Body of pancreas (tissue), 4 donors: Measurements from ENCODE around the gene CCNI2. TPM values are rescaled to one million over a fixed set of nuclear protein-coding genes. Genes with fewer than 3 reads are reported as not detected.

Experiments
- ATAC-seq: fragments of 150-250 bp; one replicate; pipeline ENCODE4 v1.9.1; 2016
- DNase-seq, 4 donors: peaks; one replicate each; pipeline ENCODE4 v3.0.0-alpha.2; 2019
- H3K27ac ChIP-seq, 4 donors: fragments of 200-600 bp; sonication (generic); 1 replicate in 3 of 4; 2 replicates in 1 of 4; pipeline versions ENCODE4 v1.5.1 to v1.6.1; 2016 to 2019; ENCODE audit warnings: mild to moderate bottlenecking in 1 of 4, mixed read lengths in 1 of 4, moderate library complexity in 1 of 4
- H3K27me3 ChIP-seq, 2 donors: fragments of 200-600 bp; sonication (generic); one replicate each; pipeline ENCODE4 v1.6.0; 2016; ENCODE audit warnings: mild to moderate bottlenecking in 1 of 2
- H3K36me3 ChIP-seq, 2 donors: fragments of 200-600 bp; sonication (generic); replicated peaks in 1 of 2; 2 replicates each; pipeline ENCODE4 v1.5.1; 2016; ENCODE audit warnings: low read depth in 2 of 2; ENCODE audit not compliant: insufficient read depth in 1 of 2
- H3K4me1 ChIP-seq: fragments of 200-600 bp; sonication (generic); one replicate; pipeline ENCODE4 v1.6.0; 2016
- H3K4me3 ChIP-seq, 2 donors: fragments of 200-600 bp; sonication (generic); 1 replicate in 1 of 2; 2 replicates in 1 of 2; pipeline ENCODE4 v1.5.1; 2016 to 2019
- H3K9me3 ChIP-seq, 3 donors: fragments of 200-600 bp; sonication (generic); 1 replicate in 2 of 3; 2 replicates in 1 of 3; pipeline ENCODE4 v1.5.1; 2016
- POLR2A ChIP-seq, 3 donors: fragments of 450-650 bp; IDR thresholded peaks; one replicate each; pipeline ENCODE4 v1.6.1; 2016; ENCODE audit warnings: antibody characterized with exemption in 3 of 3, mild to moderate bottlenecking in 2 of 3
- WGBS, 2 donors: methylation state at CpG; one replicate each; pipeline ENCODE4 v1.1.5; 2017; 5-methylcytosine and 5-hydroxymethylcytosine counted together
- intact Hi-C: fragments of 100-400 bp; cut with DNase I; formaldehyde crosslinking; loops from one replicate; pipeline ENCODE4 v1.15.1; 2023
- total RNA-seq, 2 donors: library from RNA; depleted of rRNA; stranded (reverse); fragments of >200 nt; gene quantifications; one replicate each; pipeline ENCODE4 v1.1.0, GENCODE V29; 2016
- TF ChIP-seq, protein P1 (sequence below), 7 experiments: fragments of 450-650 bp in 4 of 7; fragments of 200-600 bp in 3 of 7; sonication (generic) in 3 of 7; IDR thresholded peaks; one replicate each; pipeline ENCODE4 v1.5.1; 2016 to 2019; ENCODE audit warnings: antibody characterized with exemption in 7 of 7

Gene CCNI2
- total RNA-seq, 2 donors from 2014 or later = 0.99 to 1.6 TPM

DNA sequence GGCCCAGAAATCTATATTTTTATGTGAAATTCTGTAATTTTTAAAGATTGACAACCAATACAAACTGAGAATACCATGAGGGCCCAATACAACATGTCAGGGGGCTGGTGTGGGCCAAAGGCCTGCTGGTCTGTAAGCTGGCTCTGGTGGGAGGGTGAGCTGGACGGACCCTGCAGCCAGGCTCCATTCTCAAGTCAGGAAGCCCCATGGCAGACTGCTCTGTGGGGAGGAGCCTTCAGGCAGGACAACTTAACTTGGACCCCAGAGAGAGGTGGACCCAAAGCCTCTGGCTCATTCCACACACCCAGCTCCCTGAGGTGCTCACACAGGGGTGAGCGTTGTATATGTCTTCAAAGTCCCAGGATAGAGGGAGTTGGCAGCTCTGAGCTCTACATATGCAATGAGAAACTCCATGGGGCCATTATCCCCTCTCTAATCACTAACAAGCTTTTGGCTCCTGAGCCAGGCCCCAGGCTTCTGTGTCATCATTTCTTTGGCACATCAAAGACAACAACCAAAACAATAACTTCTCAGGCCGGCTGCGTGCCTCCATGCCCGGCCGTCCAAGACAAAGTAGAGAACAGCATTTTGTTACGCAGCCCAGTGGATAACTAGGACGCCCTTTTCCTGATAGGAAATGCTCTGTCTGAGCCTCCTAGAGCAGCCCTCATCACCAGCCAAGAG, 23.4 kb downstream of the CCNI2 start:
- Histone ChIP-seq H3K27ac (peak overlapping the region in 2 of 4 donors; percentile 39 to 48), H3K4me3 (no peak overlapping the region), H3K9me3 (no peaks in the 10 kb centered on the region), H3K27me3 (no peaks in the 10 kb centered on the region), H3K36me3 (no peaks in the 10 kb centered on the region), H3K4me1 (peaks cover 40% of the 10 kb centered on the region)
- WGBS, 2 donors = 88 to 92% methylated on average over 7 to 8 of the region's 8 CpGs
- TF ChIP-seq, protein P1, sequence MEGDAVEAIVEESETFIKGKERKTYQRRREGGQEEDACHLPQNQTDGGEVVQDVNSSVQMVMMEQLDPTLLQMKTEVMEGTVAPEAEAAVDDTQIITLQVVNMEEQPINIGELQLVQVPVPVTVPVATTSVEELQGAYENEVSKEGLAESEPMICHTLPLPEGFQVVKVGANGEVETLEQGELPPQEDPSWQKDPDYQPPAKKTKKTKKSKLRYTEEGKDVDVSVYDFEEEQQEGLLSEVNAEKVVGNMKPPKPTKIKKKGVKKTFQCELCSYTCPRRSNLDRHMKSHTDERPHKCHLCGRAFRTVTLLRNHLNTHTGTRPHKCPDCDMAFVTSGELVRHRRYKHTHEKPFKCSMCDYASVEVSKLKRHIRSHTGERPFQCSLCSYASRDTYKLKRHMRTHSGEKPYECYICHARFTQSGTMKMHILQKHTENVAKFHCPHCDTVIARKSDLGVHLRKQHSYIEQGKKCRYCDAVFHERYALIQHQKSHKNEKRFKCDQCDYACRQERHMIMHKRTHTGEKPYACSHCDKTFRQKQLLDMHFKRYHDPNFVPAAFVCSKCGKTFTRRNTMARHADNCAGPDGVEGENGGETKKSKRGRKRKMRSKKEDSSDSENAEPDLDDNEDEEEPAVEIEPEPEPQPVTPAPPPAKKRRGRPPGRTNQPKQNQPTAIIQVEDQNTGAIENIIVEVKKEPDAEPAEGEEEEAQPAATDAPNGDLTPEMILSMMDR (IDR thresholded peaks at IDR 0.05) = no peak
- no peak for TF ChIP-seq POLR2A (IDR thresholded peaks at IDR 0.05)
- no peak for ATAC-seq
- DNase-seq = no peak
- intact Hi-C loops = no loop called here

DNA sequence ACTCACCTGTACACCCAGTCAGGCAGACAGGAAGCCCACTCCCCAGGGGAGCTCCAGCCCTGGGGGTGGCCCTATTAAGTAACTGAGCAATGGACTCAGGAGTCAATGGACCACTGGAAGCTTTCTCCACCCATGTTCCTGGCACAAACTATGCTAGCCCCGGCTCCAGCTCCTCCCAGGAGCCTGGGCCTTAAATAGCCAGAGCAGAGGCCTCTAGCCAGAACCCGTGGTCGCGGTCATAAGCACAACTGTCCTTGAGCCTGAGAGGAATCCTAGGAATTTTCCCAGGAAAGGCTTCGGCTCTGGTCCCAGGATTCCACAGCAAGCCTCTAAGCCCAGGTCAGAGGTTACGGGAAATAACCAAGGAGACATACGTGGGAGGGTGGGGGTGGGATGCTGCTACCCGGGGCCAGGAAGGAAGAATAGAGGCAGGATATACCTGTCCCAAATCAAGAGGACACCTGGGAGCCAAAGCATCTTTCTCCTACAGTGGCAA, 24.3 kb downstream of the CCNI2 start:
- intact Hi-C loops = no loop called here
- DNase-seq (peak in 3 of 4 donors; percentile 37 to 59 (median 59)), ATAC-seq (peak; percentile 34)
- Histone ChIP-seq H3K27me3 (no peaks in the 10 kb centered on the region), H3K9me3 (no peaks in the 10 kb centered on the region), H3K27ac (peak overlapping the region in 3 of 4 donors; percentile 4 to 48 (median 39)), H3K36me3 (no peaks in the 10 kb centered on the region), H3K4me1 (peaks cover 49% of the 10 kb centered on the region), H3K4me3 (no peak overlapping the region)
- TF ChIP-seq POLR2A (IDR thresholded peaks at IDR 0.05) = no peak
- TF ChIP-seq, protein P1 (IDR thresholded peaks at IDR 0.05) = no peak
- WGBS, 2 donors = 35 to 50% methylated on average over 8 of the region's 8 CpGs

DNA sequence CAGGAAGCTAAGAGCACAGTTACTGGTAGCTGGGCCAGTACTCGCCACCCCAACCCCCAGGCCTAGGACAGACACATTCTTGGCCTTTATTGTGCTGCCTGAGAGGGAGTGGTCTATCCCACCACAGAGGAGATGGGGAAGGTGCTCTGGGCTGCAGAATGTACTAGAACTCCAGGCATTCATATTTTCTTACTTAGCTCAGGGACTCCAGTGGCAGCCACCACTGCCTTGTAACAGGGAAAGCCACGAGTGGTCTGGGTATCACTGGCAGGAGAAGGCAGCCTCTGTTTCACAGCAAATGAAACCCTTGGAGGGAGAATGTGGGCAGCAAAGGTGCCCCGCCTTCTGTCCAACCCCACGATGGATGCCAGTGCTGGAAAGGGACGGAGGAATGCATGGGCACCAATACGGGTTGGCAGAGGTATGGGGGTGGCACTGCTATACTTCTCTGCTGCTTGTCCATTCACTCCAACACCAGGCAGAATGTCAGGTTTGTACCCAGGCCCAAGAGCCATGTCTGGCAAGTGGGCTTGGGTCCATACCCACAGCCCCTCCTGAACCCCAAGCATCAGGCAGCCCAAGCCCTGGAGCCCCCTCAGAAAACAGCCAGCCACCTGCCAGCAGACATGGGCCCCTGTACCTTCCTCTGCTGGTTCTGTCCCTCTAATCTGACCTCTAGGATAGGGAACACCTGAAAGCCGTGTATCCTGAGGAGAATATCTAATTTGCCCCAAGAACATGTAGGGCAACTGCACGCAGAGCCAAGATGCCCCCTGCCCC, 25.3 kb downstream of the CCNI2 start:
- Histone ChIP-seq H3K36me3 (no peaks in the 10 kb centered on the region), H3K9me3 (no peaks in the 10 kb centered on the region), H3K27ac (peak overlapping the region in 2 of 4 donors; percentile 39 to 48), H3K4me3 (no peak overlapping the region), H3K4me1 (peaks cover 43% of the 10 kb centered on the region), H3K27me3 (no peaks in the 10 kb centered on the region)
- WGBS, 2 donors = 65 to 78% methylated on average over 6 to 8 of the region's 8 CpGs
- intact Hi-C loops = no loop called here
- no peak for ATAC-seq
- DNase-seq = no peak
- TF ChIP-seq, protein P1 (IDR thresholded peaks at IDR 0.05) = no peak
- TF ChIP-seq POLR2A (IDR thresholded peaks at IDR 0.05) = no peak

DNA sequence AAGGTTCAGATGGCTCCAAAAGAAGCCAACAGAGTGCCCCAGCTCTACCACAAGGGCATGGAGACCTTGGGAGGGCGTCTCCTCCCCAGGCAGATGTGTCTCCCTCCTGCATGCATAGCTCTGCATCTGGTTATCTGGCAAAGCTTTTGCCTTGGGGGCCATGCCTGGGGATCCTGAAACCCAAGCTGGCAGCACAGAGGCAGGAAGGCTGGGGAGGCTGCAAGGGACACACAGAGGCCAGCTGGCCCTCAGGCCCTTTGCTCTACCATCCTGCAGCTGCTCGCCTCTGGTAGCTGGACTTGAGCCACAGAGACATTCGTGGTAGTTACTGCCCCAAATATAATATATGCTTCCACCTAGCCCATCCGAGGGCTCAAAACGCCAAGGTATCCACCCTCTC, 25.9 kb downstream of the CCNI2 start:
- Histone ChIP-seq H3K9me3 (no peaks in the 10 kb centered on the region), H3K27ac (no peak overlapping the region), H3K36me3 (no peaks in the 10 kb centered on the region), H3K4me3 (no peak overlapping the region), H3K4me1 (peaks cover 47% of the 10 kb centered on the region), H3K27me3 (no peaks in the 10 kb centered on the region)
- no peak for ATAC-seq
- intact Hi-C loops = no loop called here
- WGBS, 2 donors = 82 to 87% methylated on average over 5 of the region's 5 CpGs
- no peak for DNase-seq
- TF ChIP-seq, protein P1 (IDR thresholded peaks at IDR 0.05) = no peak
- no peak for TF ChIP-seq POLR2A (IDR thresholded peaks at IDR 0.05)
